Measurements from ENCODE around the gene TSPAN3.

- TF ChIP-seq, protein P1, sequence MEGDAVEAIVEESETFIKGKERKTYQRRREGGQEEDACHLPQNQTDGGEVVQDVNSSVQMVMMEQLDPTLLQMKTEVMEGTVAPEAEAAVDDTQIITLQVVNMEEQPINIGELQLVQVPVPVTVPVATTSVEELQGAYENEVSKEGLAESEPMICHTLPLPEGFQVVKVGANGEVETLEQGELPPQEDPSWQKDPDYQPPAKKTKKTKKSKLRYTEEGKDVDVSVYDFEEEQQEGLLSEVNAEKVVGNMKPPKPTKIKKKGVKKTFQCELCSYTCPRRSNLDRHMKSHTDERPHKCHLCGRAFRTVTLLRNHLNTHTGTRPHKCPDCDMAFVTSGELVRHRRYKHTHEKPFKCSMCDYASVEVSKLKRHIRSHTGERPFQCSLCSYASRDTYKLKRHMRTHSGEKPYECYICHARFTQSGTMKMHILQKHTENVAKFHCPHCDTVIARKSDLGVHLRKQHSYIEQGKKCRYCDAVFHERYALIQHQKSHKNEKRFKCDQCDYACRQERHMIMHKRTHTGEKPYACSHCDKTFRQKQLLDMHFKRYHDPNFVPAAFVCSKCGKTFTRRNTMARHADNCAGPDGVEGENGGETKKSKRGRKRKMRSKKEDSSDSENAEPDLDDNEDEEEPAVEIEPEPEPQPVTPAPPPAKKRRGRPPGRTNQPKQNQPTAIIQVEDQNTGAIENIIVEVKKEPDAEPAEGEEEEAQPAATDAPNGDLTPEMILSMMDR (IDR thresholded peaks at IDR 0.05; ENCODE audit: insufficient read depth, low read length, poor library complexity, severe bottlenecking): peak; percentile 96
- no peak for TF ChIP-seq EZH2phosphoT487 (conservative IDR thresholded peaks at IDR 0.05; ENCODE audit: low read length)
Measured at GRCh38 chr15:77024273-77025082, 46.4 kb downstream of the TSPAN3 start.
